ENCODE data around the gene LDB3. TPM values are rescaled to one million over a fixed set of nuclear protein-coding genes. Genes with fewer than 3 reads are reported as not detected.

LDB3 gene
- total and polyA plus RNA-seq, 2 experiments from 2014 or later: 0.05 to 0.11 TPM

DNA sequence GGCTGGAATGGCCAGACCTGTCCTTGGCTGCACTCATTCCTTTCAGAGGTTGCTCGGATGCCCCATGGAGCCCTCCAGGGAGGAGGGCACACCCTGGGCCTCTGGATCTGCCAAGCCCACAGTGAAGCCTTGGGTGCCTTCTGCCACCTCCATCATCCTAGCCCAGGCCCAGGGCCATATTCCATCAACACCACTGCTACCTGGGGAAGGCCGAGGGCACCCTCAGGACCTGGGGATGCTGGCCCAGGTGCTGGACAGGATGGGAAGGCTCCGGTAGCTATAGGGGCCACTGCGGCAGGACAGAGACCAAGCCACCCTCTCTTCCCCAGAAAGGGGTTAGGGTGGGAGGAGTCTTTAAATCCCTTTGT, 13.2 kb upstream of the LDB3 start:
- 81 to 84% methylated on average over 3 to 4 of the region's 4 CpGs for WGBS, 2 experiments (ENCODE audit: low coverage in 1 of 2, low lambda C conversion rate in 2 of 2, missing lambda C conversion rate in 2 of 2)
- TF ChIP-seq EZH2phosphoT487 (IDR thresholded peaks at IDR 0.05; ENCODE audit: insufficient read depth, low read depth) (no peak), EZH2 (IDR thresholded peaks at IDR 0.05; ENCODE audit: insufficient read depth, poor library complexity, severe bottlenecking) (no peak)
- H3K9me2 ChIP-seq (ENCODE audit: insufficient read depth): no peaks in the 10 kb centered on the region

DNA sequence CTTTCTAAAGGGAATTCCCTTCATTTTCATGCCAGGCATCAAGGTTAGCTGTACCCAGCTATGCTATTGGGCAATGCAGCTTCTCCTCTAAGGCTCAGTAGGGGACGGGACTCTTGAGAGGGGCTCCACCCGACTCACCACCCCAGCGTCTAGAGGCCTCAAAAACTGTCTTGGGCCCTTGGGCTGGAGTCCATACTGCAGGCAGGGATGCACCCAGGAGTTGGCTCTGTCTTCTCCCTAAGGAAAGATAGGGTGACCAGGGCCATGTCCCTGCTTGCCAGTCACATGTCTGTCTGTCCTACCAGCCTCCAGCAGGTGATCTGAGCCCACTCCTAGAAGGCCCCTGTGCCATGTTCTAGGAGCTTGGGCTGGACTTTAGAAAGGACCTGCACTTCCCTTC, 12.7 kb upstream of the LDB3 start:
- TF ChIP-seq EZH2phosphoT487 (IDR thresholded peaks at IDR 0.05; ENCODE audit: insufficient read depth, low read depth) (no peak), EZH2 (IDR thresholded peaks at IDR 0.05; ENCODE audit: insufficient read depth, poor library complexity, severe bottlenecking) (no peak)
- WGBS, 2 experiments (ENCODE audit: low coverage in 1 of 2, low lambda C conversion rate in 2 of 2, missing lambda C conversion rate in 2 of 2): 68 to 77% methylated on average over 3 of the region's 3 CpGs
- Histone ChIP-seq H3F3A (ENCODE audit: insufficient read depth) (no peaks in the 10 kb centered on the region), H4K20me1 (ENCODE audit: insufficient read depth) (no peaks in the 10 kb centered on the region), H3K79me2 (ENCODE audit: insufficient read depth) (no peaks in the 10 kb centered on the region), H3K4me3 (no peak overlapping the region), H3K9me2 (ENCODE audit: insufficient read depth) (no peaks in the 10 kb centered on the region), H3K9ac (no peak overlapping the region), H3K9me3 (ENCODE audit: low read depth) (no peaks in the 10 kb centered on the region), H3K36me3 (ENCODE audit: low read depth) (no peaks in the 10 kb centered on the region), H3K4me2 (ENCODE audit: unreplicated experiment) (no peak overlapping the region), H3K4me1 (ENCODE audit: insufficient read depth) (no peaks in the 10 kb centered on the region), H3K27me3 (replicated peaks; ENCODE audit: insufficient read depth) (no peaks in the 10 kb centered on the region), H2AFZ (no peak overlapping the region), H3K27ac (no peak overlapping the region)
- in situ Hi-C loops (cut with MboI): no loop called here
- no peak for DNase-seq

More for the DNA sequence above, 13.2 kb upstream of the LDB3 start:
- Histone ChIP-seq H3K79me2 (ENCODE audit: insufficient read depth) (no peaks in the 10 kb centered on the region), H2AFZ (no peak overlapping the region), H3F3A (ENCODE audit: insufficient read depth) (no peaks in the 10 kb centered on the region), H3K9ac (no peak overlapping the region), H3K4me3 (no peak overlapping the region), H3K4me1 (ENCODE audit: insufficient read depth) (no peaks in the 10 kb centered on the region), H3K36me3 (ENCODE audit: low read depth) (no peaks in the 10 kb centered on the region), H3K27me3 (replicated peaks; ENCODE audit: insufficient read depth) (no peaks in the 10 kb centered on the region), H3K27ac (no peak overlapping the region), H3K9me3 (ENCODE audit: low read depth) (no peaks in the 10 kb centered on the region), H4K20me1 (ENCODE audit: insufficient read depth) (no peaks in the 10 kb centered on the region), H3K4me2 (ENCODE audit: unreplicated experiment) (no peak overlapping the region)
- DNase-seq: no peak
- in situ Hi-C loops (cut with MboI): no loop called here

DNA sequence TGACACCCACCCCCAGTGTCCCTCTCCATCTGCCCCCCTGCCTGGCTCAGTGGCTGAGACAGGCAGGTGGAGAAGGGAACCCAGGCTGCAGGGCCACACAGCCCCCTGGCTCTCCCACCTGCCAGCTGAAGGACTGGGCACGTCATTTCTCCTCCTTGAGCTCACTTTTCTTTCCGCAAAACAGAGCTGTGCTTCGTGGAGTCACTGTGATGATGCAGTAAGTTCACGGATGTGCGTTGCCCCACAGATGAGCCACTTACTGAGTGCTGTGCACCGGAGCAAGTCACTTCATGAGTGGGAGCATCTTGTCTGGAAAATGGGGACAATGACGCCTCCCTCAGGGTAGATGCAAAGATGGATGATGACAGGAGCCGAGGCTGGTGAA, 11.3 kb upstream of the LDB3 start:
- 84 to 88% methylated on average over 8 of the region's 8 CpGs for WGBS, 2 experiments (ENCODE audit: low coverage in 1 of 2, low lambda C conversion rate in 2 of 2, missing lambda C conversion rate in 2 of 2)
- Histone ChIP-seq H3K27me3 (replicated peaks; ENCODE audit: insufficient read depth) (no peaks in the 10 kb centered on the region), H3F3A (ENCODE audit: insufficient read depth) (no peaks in the 10 kb centered on the region), H3K4me1 (ENCODE audit: insufficient read depth) (no peaks in the 10 kb centered on the region), H3K27ac (no peak overlapping the region), H4K20me1 (ENCODE audit: insufficient read depth) (no peaks in the 10 kb centered on the region), H3K36me3 (ENCODE audit: low read depth) (no peaks in the 10 kb centered on the region), H3K9me3 (ENCODE audit: low read depth) (no peaks in the 10 kb centered on the region), H3K9ac (no peak overlapping the region), H3K4me3 (no peak overlapping the region), H2AFZ (no peak overlapping the region), H3K4me2 (ENCODE audit: unreplicated experiment) (no peak overlapping the region), H3K79me2 (ENCODE audit: insufficient read depth) (no peaks in the 10 kb centered on the region), H3K9me2 (ENCODE audit: insufficient read depth) (no peaks in the 10 kb centered on the region)
- in situ Hi-C loops (cut with MboI): no loop called here
- no peak for DNase-seq
- TF ChIP-seq EZH2phosphoT487 (IDR thresholded peaks at IDR 0.05; ENCODE audit: insufficient read depth, low read depth) (no peak), EZH2 (IDR thresholded peaks at IDR 0.05; ENCODE audit: insufficient read depth, poor library complexity, severe bottlenecking) (no peak)

DNA sequence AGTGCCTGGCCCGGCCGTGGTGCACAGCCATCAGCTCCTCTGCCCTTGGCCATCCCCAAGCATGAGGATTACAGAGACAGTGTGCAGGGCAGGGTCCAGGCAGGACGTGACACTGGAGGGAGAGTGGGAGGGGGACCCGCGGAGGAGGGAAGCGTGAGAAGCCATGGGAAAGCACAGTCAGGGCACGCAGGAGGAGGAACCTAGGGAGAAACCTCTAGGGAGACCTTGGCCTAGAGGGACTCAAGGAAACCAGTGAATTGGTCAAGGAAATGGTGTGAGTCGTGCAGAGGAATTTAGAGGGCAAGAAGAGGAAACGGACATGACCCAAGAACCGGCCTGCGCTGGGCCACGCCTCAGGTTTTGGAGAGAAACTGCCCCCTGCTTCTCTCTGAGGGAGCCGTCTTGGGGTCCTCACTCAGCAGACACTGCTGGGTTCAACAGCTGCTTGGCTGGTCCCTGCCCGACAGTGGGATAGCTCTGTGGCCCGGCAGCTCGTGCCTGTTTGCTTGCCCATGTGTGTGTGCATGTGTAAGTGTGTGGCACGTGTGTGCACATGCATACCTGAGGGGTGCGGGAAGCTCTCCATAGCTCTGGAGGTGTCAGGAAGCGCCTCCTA, 10.8 kb upstream of the LDB3 start:
- Histone ChIP-seq H3K4me2 (ENCODE audit: unreplicated experiment) (no peak overlapping the region), H3K27me3 (replicated peaks; ENCODE audit: insufficient read depth) (no peaks in the 10 kb centered on the region), H2AFZ (no peak overlapping the region), H3K4me3 (no peak overlapping the region), H3K79me2 (ENCODE audit: insufficient read depth) (no peaks in the 10 kb centered on the region), H4K20me1 (ENCODE audit: insufficient read depth) (no peaks in the 10 kb centered on the region), H3F3A (ENCODE audit: insufficient read depth) (no peaks in the 10 kb centered on the region), H3K27ac (no peak overlapping the region), H3K9me3 (ENCODE audit: low read depth) (no peaks in the 10 kb centered on the region), H3K9ac (no peak overlapping the region), H3K4me1 (ENCODE audit: insufficient read depth) (no peaks in the 10 kb centered on the region), H3K36me3 (ENCODE audit: low read depth) (no peaks in the 10 kb centered on the region), H3K9me2 (ENCODE audit: insufficient read depth) (no peaks in the 10 kb centered on the region)
- WGBS, 2 experiments (ENCODE audit: low coverage in 1 of 2, low lambda C conversion rate in 2 of 2, missing lambda C conversion rate in 2 of 2): 71 to 78% methylated on average over 19 of the region's 19 CpGs
- TF ChIP-seq EZH2phosphoT487 (IDR thresholded peaks at IDR 0.05; ENCODE audit: insufficient read depth, low read depth) (no peak), EZH2 (IDR thresholded peaks at IDR 0.05; ENCODE audit: insufficient read depth, poor library complexity, severe bottlenecking) (no peak)
- DNase-seq: no peak
- in situ Hi-C loops (cut with MboI): no loop called here
